DOHH2 (cell line): ENCODE data around the gene SH3RF3.

ENCODE experiments used
- H3F3A ChIP-seq: fragments of 200-600 bp; sonication (generic), shearing (Covaris generic); 2 replicates; pipeline ENCODE4 v1.6.0; 2016; ENCODE audit warnings: antibody characterized with exemption, mild to moderate bottlenecking; ENCODE audit not compliant: control insufficient read depth, insufficient read depth
- H3K27ac ChIP-seq: fragments of 200-600 bp; sonication (generic); 2 replicates; pipeline ENCODE4 v1.5.1; 2014; ENCODE audit warnings: low read depth, mild to moderate bottlenecking, low read length, moderate library complexity
- H3K27me3 ChIP-seq: fragments of 200-600 bp; sonication (generic); 2 replicates; pipeline ENCODE4 v1.6.1; 2014; ENCODE audit warnings: mild to moderate bottlenecking, low read length, mixed read lengths; ENCODE audit not compliant: control insufficient read depth
- H3K36me3 ChIP-seq: fragments of 200-600 bp; sonication (generic); 2 replicates; pipeline ENCODE4 v1.6.1; 2014; ENCODE audit warnings: mild to moderate bottlenecking, low read length, moderate library complexity, mixed read lengths; ENCODE audit not compliant: control insufficient read depth
- H3K4me1 ChIP-seq: fragments of 200-600 bp; sonication (generic); 2 replicates; pipeline ENCODE4 v1.6.1; 2014; ENCODE audit warnings: mild to moderate bottlenecking, low read length, mixed read lengths; ENCODE audit not compliant: control insufficient read depth
- H3K4me2 ChIP-seq: fragments of 200-600 bp; sonication (generic); 2 replicates; pipeline ENCODE4 v1.6.0; 2014; ENCODE audit warnings: mild to moderate bottlenecking, low read length, moderate library complexity
- H3K4me3 ChIP-seq: fragments of 200-600 bp; sonication (generic); 2 replicates; pipeline ENCODE4 v1.5.1; 2014; ENCODE audit warnings: mild to moderate bottlenecking, low read length, mixed read lengths
- H3K79me2 ChIP-seq: fragments of 200-600 bp; sonication (generic); 2 replicates; pipeline ENCODE4 v1.6.1; 2014; ENCODE audit warnings: mild to moderate bottlenecking, low read length, mixed read lengths; ENCODE audit not compliant: control insufficient read depth
- H3K9me2 ChIP-seq: fragments of 200-600 bp; sonication (generic); replicated peaks from 2 replicates; pipeline ENCODE4 v1.6.1; 2014; ENCODE audit warnings: mild to moderate bottlenecking, low read length, mixed read lengths; ENCODE audit not compliant: control insufficient read depth
- H3K9me3 ChIP-seq: fragments of 200-600 bp; sonication (generic); 2 replicates; pipeline ENCODE4 v1.6.1; 2014; ENCODE audit warnings: antibody characterized with exemption, low read length, mixed read lengths; ENCODE audit not compliant: control insufficient read depth, insufficient read depth
- H4K20me1 ChIP-seq: fragments of 200-600 bp; sonication (generic); 2 replicates; pipeline ENCODE4 v1.6.0; 2014; ENCODE audit warnings: low read depth, mild to moderate bottlenecking, antibody characterized with exemption, low read length, moderate library complexity; ENCODE audit not compliant: control insufficient read depth, insufficient read depth
- CTCF ChIP-seq: fragments of 200-600 bp; sonication (generic); IDR thresholded peaks from one replicate; pipeline ENCODE4 v1.5.1; 2014; ENCODE audit warnings: antibody characterized with exemption, mild to moderate bottlenecking, low read depth, low read length; ENCODE audit not compliant: poor library complexity, severe bottlenecking
- EZH2phosphoT487 ChIP-seq: fragments of 200-600 bp; sonication (generic); IDR thresholded peaks from 2 replicates; pipeline ENCODE4 v1.6.1; 2017; ENCODE audit warnings: borderline replicate concordance, mild to moderate bottlenecking, antibody characterized with exemption, low read length, moderate library complexity, mixed read lengths

The SH3RF3 gene

GRCh38 chr2:109372171-109372568 lies 243.2 kb downstream of the SH3RF3 start:
- Histone ChIP-seq H3K9me3 (no peaks in the 10 kb centered on the region), H3K9me2 (no peaks in the 10 kb centered on the region), H3K4me1 (no peaks in the 10 kb centered on the region), H3K36me3 (no peaks in the 10 kb centered on the region), H3K4me2 (no peak overlapping the region), H3K4me3 (no peak overlapping the region), H3K27me3 (no peaks in the 10 kb centered on the region), H3F3A (no peaks in the 10 kb centered on the region), H4K20me1 (no peaks in the 10 kb centered on the region), H3K79me2 (no peaks in the 10 kb centered on the region), H3K27ac (no peak overlapping the region)
- TF ChIP-seq CTCF (no peak), EZH2phosphoT487 (no peak)

GRCh38 chr2:109372614-109373013 lies 243.6 kb downstream of the SH3RF3 start:
- Histone ChIP-seq H3K27ac (no peak overlapping the region), H3K4me2 (no peak overlapping the region), H3K9me3 (no peaks in the 10 kb centered on the region), H3K36me3 (no peaks in the 10 kb centered on the region), H3K79me2 (no peaks in the 10 kb centered on the region), H4K20me1 (no peaks in the 10 kb centered on the region), H3K4me3 (no peak overlapping the region), H3F3A (no peaks in the 10 kb centered on the region), H3K27me3 (no peaks in the 10 kb centered on the region), H3K4me1 (no peaks in the 10 kb centered on the region), H3K9me2 (no peaks in the 10 kb centered on the region)
- TF ChIP-seq CTCF (no peak), EZH2phosphoT487 (no peak)

GRCh38 chr2:109373791-109374547 lies 245.0 kb downstream of the SH3RF3 start:
- H3K4me2 ChIP-seq = no peak overlapping the region
- H3K27me3 ChIP-seq = no peaks in the 10 kb centered on the region
- no peaks in the 10 kb centered on the region for H3F3A ChIP-seq
- no peak overlapping the region for H3K4me3 ChIP-seq
- H3K27ac ChIP-seq = no peak overlapping the region
- no peaks in the 10 kb centered on the region for H3K9me3 ChIP-seq
- TF ChIP-seq CTCF (no peak), EZH2phosphoT487 (no peak)
- H3K79me2 ChIP-seq = no peaks in the 10 kb centered on the region
- H3K36me3 ChIP-seq = no peaks in the 10 kb centered on the region
- H3K4me1 ChIP-seq = no peaks in the 10 kb centered on the region
- H3K9me2 ChIP-seq = no peaks in the 10 kb centered on the region
- H4K20me1 ChIP-seq = no peaks in the 10 kb centered on the region
